SK-N-SH (cell line): Measurements from ENCODE around the gene OXCT1.

Experiments used
- CHD2 ChIP-seq: fragments of 150-350 bp; IDR thresholded peaks from 2 replicates; pipeline ENCODE4 v1.6.1; 2018; ENCODE audit warnings: low read length; ENCODE audit not compliant: partially characterized antibody
- POLR2AphosphoS5 ChIP-seq: IDR thresholded peaks from 2 replicates; pipeline ENCODE4 v1.6.1; 2012; ENCODE audit warnings: low read depth, low read length
- RAD21 ChIP-seq: IDR thresholded peaks from 2 replicates; pipeline ENCODE4 v1.6.1; 2012; ENCODE audit warnings: mild to moderate bottlenecking, low read length
- REST ChIP-seq: IDR thresholded peaks from 2 replicates; pipeline ENCODE4 v1.6.1; 2012; ENCODE audit warnings: mild to moderate bottlenecking, low read depth, low read length, moderate library complexity
- SIN3A ChIP-seq: IDR thresholded peaks from 2 replicates; pipeline ENCODE4 v1.6.1; 2012; ENCODE audit warnings: low read depth, mild to moderate bottlenecking, low read length, moderate library complexity, borderline replicate concordance
- TCF12 ChIP-seq: IDR thresholded peaks from 2 replicates; pipeline ENCODE4 v1.4.0; 2012
- TF ChIP-seq, protein P1 (sequence below): fragments of 200-600 bp; sonication (generic); IDR thresholded peaks from 2 replicates; pipeline ENCODE4 v1.6.1; 2017; ENCODE audit warnings: antibody characterized with exemption, mild to moderate bottlenecking, moderate library complexity
- TF ChIP-seq, protein P2 (sequence below): IDR thresholded peaks from 2 replicates; pipeline ENCODE4; 2012

GRCh38 chr5:41764650-41765049 lies 105.6 kb downstream of the OXCT1 start:
- TF ChIP-seq, protein P1, sequence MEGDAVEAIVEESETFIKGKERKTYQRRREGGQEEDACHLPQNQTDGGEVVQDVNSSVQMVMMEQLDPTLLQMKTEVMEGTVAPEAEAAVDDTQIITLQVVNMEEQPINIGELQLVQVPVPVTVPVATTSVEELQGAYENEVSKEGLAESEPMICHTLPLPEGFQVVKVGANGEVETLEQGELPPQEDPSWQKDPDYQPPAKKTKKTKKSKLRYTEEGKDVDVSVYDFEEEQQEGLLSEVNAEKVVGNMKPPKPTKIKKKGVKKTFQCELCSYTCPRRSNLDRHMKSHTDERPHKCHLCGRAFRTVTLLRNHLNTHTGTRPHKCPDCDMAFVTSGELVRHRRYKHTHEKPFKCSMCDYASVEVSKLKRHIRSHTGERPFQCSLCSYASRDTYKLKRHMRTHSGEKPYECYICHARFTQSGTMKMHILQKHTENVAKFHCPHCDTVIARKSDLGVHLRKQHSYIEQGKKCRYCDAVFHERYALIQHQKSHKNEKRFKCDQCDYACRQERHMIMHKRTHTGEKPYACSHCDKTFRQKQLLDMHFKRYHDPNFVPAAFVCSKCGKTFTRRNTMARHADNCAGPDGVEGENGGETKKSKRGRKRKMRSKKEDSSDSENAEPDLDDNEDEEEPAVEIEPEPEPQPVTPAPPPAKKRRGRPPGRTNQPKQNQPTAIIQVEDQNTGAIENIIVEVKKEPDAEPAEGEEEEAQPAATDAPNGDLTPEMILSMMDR = no peak
- TF ChIP-seq, protein P2, sequence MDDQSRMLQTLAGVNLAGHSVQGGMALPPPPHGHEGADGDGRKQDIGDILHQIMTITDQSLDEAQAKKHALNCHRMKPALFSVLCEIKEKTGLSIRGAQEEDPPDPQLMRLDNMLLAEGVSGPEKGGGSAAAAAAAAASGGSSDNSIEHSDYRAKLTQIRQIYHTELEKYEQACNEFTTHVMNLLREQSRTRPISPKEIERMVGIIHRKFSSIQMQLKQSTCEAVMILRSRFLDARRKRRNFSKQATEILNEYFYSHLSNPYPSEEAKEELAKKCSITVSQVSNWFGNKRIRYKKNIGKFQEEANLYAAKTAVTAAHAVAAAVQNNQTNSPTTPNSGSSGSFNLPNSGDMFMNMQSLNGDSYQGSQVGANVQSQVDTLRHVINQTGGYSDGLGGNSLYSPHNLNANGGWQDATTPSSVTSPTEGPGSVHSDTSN = no peak
- TF ChIP-seq TCF12 (no peak), SIN3A (no peak), REST (no peak), CHD2 (no peak), RAD21 (no peak), POLR2AphosphoS5 (no peak)
